SW 1271 (cell line): ENCODE data around the gene CLK4.

Experiments used
- DNase-seq, 2 experiments: peaks; one replicate each; lab custom pipeline; 2025; lab: John Stamatoyannopoulos, UW

The CLK4 gene

GRCh38 chr5:178553517-178553916 is 73.3 kb downstream of the CLK4 start:
- DNase-seq: no peak
